ENCODE results near the gene LPA. TPM values are rescaled to one million over a fixed set of nuclear protein-coding genes. Genes with fewer than 3 reads are reported as not detected.
"Not testable (repeated sequence)": the region's sequence is repeated elsewhere in the genome, so short reads cannot be mapped to it uniquely, and the experiment has no call there.

LPA gene
- total RNA-seq, 1 experiment from 2014 or later, result not detected

DNA sequence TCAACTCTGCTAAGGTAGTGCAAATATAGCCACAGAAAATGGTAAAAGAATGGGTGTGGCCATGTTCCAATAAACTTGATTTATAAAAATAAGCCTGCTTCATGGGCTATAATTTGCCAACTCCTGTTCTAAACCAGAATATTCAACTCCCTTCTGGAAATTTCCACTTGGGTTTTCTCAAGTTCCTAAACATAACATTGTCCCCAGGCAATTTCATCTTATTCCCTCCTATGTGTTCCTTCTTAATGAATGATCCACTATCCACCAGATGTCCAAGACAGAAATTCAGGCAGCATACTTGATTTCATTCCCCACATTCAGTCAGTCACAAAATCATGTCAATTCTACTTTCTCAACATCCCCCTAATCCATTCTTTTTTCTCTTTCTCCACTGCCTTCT is 30.9 kb upstream of the LPA start:
- H3K4me2 ChIP-seq (ENCODE audit: low read depth, low read length, poor library complexity, severe bottlenecking); H2AFZ ChIP-seq (ENCODE audit: low read length); H3K4me3 ChIP-seq (ENCODE audit: low read length); DNase-seq; H3K36me3 ChIP-seq (ENCODE audit: insufficient read depth, low read length); H3K27me3 ChIP-seq (ENCODE audit: low read length); H3K9me3 ChIP-seq (ENCODE audit: low read length); H3K27ac ChIP-seq (ENCODE audit: low read length); H3K9ac ChIP-seq (ENCODE audit: low read length); H3K79me2 ChIP-seq (ENCODE audit: low read length); H4K20me1 ChIP-seq (ENCODE audit: insufficient read depth, low read depth, low read length); H3K9me2 ChIP-seq (replicated peaks; ENCODE audit: insufficient read depth, low read length); H3K4me1 ChIP-seq (ENCODE audit: low read length): not testable (repeated sequence)

DNA sequence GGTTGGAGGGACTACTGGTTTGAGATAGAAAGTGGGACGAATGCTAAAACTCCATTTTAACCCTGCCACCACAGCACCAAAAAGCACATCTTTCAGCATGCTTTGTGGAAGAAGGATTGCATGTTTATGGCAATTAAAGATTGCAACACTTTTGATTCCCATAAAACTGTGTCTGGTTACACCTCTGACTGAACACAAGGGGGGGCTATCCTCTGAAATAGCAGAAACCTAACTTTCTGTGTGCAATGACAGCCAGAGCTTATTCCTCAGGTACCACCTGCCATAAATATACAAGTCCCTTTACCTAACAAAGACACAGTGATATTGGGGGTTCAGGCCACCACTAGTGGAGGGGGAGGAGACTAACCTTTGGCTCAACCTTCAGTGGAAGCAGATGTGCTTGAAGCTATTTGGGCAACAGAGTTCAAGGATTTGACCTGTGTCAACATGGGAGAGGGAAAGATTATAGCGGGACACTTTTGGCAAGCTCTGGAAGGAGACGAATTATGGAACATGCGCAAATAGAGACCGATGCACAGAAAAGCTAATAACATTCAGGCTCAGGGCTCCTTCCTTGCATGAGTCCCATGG is 28.4 kb upstream of the LPA start:
- Histone ChIP-seq H2AFZ (ENCODE audit: low read length) (no peak overlapping the region), H3K27ac (ENCODE audit: low read length) (no peak overlapping the region), H3K27me3 (ENCODE audit: low read length) (no peaks in the 10 kb centered on the region), H3K36me3 (ENCODE audit: insufficient read depth, low read length) (no peaks in the 10 kb centered on the region), H3K9ac (ENCODE audit: low read length) (no peak overlapping the region), H3K9me2 (replicated peaks; ENCODE audit: insufficient read depth, low read length) (no peaks in the 10 kb centered on the region), H4K20me1 (ENCODE audit: insufficient read depth, low read depth, low read length) (no peaks in the 10 kb centered on the region), H3K4me1 (ENCODE audit: low read length) (no peaks in the 10 kb centered on the region), H3K79me2 (ENCODE audit: low read length) (no peaks in the 10 kb centered on the region), H3K9me3 (ENCODE audit: low read length) (no peaks in the 10 kb centered on the region), H3K4me2 (ENCODE audit: low read depth, low read length, poor library complexity, severe bottlenecking) (no peak overlapping the region), H3K4me3 (ENCODE audit: low read length) (no peak overlapping the region)
- DNase-seq, result peak; percentile 56

DNA sequence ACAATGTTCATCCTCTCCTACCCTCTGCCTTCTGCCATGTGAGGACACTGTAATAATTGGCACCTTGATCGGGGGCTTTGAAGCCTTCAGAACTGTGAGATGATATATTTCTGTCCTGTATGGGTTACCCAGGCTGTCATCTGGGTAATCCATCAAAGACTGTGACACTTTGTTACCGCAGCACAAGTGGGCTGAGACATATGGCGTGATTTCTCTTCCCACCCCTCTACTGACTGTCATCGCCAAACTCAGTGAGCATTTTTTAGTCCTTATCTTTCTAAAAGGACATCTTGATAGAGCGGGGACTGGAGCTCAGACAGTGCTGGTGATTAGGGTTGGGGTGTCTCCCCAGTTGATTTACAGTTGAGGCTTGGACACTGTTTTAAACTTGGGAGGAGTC is 27.5 kb upstream of the LPA start:
- Histone ChIP-seq H3K4me2 (ENCODE audit: low read depth, low read length, poor library complexity, severe bottlenecking) (no peak overlapping the region), H3K9me2 (replicated peaks; ENCODE audit: insufficient read depth, low read length) (no peaks in the 10 kb centered on the region), H4K20me1 (ENCODE audit: insufficient read depth, low read depth, low read length) (no peaks in the 10 kb centered on the region), H3K9ac (ENCODE audit: low read length) (no peak overlapping the region), H2AFZ (ENCODE audit: low read length) (no peak overlapping the region), H3K27ac (ENCODE audit: low read length) (no peak overlapping the region), H3K4me1 (ENCODE audit: low read length) (no peaks in the 10 kb centered on the region), H3K27me3 (ENCODE audit: low read length) (no peaks in the 10 kb centered on the region), H3K9me3 (ENCODE audit: low read length) (no peaks in the 10 kb centered on the region), H3K36me3 (ENCODE audit: insufficient read depth, low read length) (no peaks in the 10 kb centered on the region), H3K79me2 (ENCODE audit: low read length) (no peaks in the 10 kb centered on the region), H3K4me3 (ENCODE audit: low read length) (no peak overlapping the region)
- no peak for DNase-seq

DNA sequence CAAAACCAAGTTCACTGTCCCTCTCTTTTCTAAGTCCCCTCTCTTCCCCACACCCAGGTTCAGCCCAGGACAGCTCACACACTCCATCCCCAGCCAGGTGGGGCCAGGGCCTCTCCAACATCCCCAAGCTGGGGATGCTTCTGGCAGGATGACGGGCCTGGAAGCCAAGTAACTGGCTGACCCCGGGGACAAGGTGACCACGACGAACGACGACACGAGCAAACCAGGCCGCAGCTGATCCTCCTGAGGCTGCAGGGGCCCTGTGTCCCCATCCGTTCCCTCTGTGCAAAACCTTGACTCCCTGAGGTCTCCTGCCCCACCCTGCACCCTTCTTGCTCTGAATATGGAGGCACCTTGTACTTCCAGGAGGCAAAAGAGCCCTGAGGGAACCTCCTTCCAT is 26.4 kb upstream of the LPA start:
- no peaks in the 10 kb centered on the region for H3K4me1 ChIP-seq (ENCODE audit: low read length)
- no peak for DNase-seq
- H3K27me3 ChIP-seq (ENCODE audit: low read length), result no peaks in the 10 kb centered on the region
- H3K4me2 ChIP-seq (ENCODE audit: low read depth, low read length, poor library complexity, severe bottlenecking), result no peak overlapping the region
- H3K36me3 ChIP-seq (ENCODE audit: insufficient read depth, low read length), result no peaks in the 10 kb centered on the region
- H4K20me1 ChIP-seq (ENCODE audit: insufficient read depth, low read depth, low read length), result no peaks in the 10 kb centered on the region
- H3K4me3 ChIP-seq (ENCODE audit: low read length), result no peak overlapping the region
- no peak overlapping the region for H3K9ac ChIP-seq (ENCODE audit: low read length)
- H3K79me2 ChIP-seq (ENCODE audit: low read length), result no peaks in the 10 kb centered on the region
- no peaks in the 10 kb centered on the region for H3K9me2 ChIP-seq (replicated peaks; ENCODE audit: insufficient read depth, low read length)
- H2AFZ ChIP-seq (ENCODE audit: low read length), result no peak overlapping the region
- H3K27ac ChIP-seq (ENCODE audit: low read length), result no peak overlapping the region
- H3K9me3 ChIP-seq (ENCODE audit: low read length), result no peaks in the 10 kb centered on the region

DNA sequence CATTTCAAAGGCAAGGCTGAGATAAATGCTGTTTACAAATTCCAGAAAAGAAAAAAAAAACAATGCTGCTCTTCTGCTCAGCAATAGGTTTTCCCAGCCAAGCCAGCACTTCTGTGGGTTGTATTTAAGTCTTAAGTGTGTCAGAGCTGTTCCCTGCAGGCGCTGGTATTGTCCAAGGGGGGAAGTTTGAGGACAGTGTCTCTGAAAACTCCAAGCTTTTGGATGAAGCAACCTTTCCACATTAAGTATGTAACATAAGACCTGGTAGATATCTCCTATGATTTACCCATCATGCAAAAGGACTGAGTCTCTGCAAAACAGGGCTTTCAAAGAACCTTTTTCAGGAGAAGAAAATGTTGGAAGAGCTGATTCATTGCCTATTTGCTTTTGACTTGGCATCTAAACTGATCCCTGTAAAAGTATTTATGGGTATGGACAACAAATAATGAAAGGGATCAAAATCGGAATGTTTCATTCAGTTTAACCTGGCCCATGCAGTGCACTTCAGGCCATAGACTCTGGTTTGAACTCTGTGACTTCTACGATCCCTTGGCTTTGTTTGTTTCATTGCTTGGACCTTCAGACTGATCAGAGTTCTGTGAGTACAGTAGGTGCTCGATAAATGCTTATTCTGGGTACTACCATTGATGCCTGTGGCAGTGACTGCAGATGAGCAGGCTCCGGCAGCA is 21.8 kb upstream of the LPA start:
- H3K9me2 ChIP-seq (replicated peaks; ENCODE audit: insufficient read depth, low read length), result no peaks in the 10 kb centered on the region
- no peaks in the 10 kb centered on the region for H3K9me3 ChIP-seq (ENCODE audit: low read length)
- H3K4me2 ChIP-seq (ENCODE audit: low read depth, low read length, poor library complexity, severe bottlenecking), result no peak overlapping the region

DNA sequence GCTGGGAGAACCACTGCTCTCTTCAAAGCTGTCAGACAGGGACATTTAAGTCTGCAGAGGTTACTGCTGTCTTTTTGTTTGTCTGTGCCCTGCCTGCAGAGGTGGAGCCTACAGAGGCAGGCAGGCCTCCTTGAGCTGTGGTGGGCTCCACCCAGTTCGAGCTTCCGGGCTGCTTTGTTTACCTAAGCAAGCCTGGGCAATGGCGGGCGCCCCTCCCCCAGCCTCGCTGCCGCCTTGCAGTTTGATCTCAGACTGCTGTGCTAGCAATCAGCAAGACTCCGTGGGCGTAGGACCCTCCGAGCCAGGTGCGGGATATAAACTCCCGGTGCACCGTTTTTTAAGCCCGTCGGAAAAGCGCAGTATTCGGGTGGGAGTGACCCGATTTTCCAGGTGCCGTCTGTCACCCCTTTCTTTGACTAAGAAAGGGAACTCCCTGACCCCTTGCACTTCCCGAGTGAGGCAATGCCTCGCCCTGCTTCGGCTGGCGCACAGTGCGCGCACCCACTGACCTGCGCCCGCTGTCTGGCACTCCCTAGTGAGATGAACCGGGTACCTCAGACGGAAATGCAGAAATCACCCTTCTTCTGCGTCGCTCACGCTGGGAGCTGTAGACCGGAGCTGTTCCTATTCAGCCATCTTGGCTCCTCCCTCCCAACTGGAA is 21.2 kb upstream of the LPA start:
- not testable (repeated sequence) for DNase-seq; H3K27ac ChIP-seq (ENCODE audit: low read length); H3K79me2 ChIP-seq (ENCODE audit: low read length); H2AFZ ChIP-seq (ENCODE audit: low read length); H3K27me3 ChIP-seq (ENCODE audit: low read length); H3K4me3 ChIP-seq (ENCODE audit: low read length); H3K4me1 ChIP-seq (ENCODE audit: low read length); H3K9ac ChIP-seq (ENCODE audit: low read length); H3K36me3 ChIP-seq (ENCODE audit: insufficient read depth, low read length); H4K20me1 ChIP-seq (ENCODE audit: insufficient read depth, low read depth, low read length); H3K4me2 ChIP-seq (ENCODE audit: low read depth, low read length, poor library complexity, severe bottlenecking); H3K9me2 ChIP-seq (replicated peaks; ENCODE audit: insufficient read depth, low read length); H3K9me3 ChIP-seq (ENCODE audit: low read length)

More for the DNA sequence above, 21.8 kb upstream of the LPA start:
- Histone ChIP-seq H3K4me3 (ENCODE audit: low read length) (no peak overlapping the region), H3K4me1 (ENCODE audit: low read length) (no peaks in the 10 kb centered on the region), H4K20me1 (ENCODE audit: insufficient read depth, low read depth, low read length) (no peaks in the 10 kb centered on the region), H3K27ac (ENCODE audit: low read length) (no peak overlapping the region), H2AFZ (ENCODE audit: low read length) (no peak overlapping the region), H3K9ac (ENCODE audit: low read length) (no peak overlapping the region), H3K79me2 (ENCODE audit: low read length) (no peaks in the 10 kb centered on the region), H3K27me3 (ENCODE audit: low read length) (no peaks in the 10 kb centered on the region), H3K36me3 (ENCODE audit: insufficient read depth, low read length) (no peaks in the 10 kb centered on the region)
- DNase-seq, result no peak

DNA sequence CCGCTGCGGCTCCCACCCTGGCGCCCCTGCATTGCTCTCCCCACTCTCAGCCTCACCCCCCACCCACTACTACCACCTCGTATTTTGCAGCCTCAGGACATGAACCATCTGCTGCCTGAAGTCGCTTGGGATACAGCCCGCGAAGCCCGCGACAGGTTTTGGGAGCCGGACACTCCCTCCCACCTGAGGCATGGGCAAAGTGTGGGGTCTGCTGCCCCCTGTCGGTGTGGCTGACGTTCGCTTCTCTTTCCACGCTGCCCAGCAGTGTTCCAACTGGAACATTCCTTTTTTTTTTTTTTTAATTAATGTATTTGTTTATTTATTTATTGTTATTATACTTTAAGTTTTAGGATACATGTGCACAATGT is 15.3 kb upstream of the LPA start:
- H4K20me1 ChIP-seq (ENCODE audit: insufficient read depth, low read depth, low read length), result no peaks in the 10 kb centered on the region
- no peaks in the 10 kb centered on the region for H3K4me1 ChIP-seq (ENCODE audit: low read length)
- no peak overlapping the region for H3K4me2 ChIP-seq (ENCODE audit: low read depth, low read length, poor library complexity, severe bottlenecking)
- H3K4me3 ChIP-seq (ENCODE audit: low read length), result no peak overlapping the region
- DNase-seq, result no peak
- no peaks in the 10 kb centered on the region for H3K9me2 ChIP-seq (replicated peaks; ENCODE audit: insufficient read depth, low read length)
- H3K9ac ChIP-seq (ENCODE audit: low read length), result no peak overlapping the region
- no peaks in the 10 kb centered on the region for H3K79me2 ChIP-seq (ENCODE audit: low read length)
- H3K27ac ChIP-seq (ENCODE audit: low read length), result no peak overlapping the region
- no peak overlapping the region for H2AFZ ChIP-seq (ENCODE audit: low read length)
- no peaks in the 10 kb centered on the region for H3K9me3 ChIP-seq (ENCODE audit: low read length)
- H3K36me3 ChIP-seq (ENCODE audit: insufficient read depth, low read length), result no peaks in the 10 kb centered on the region
- H3K27me3 ChIP-seq (ENCODE audit: low read length), result no peaks in the 10 kb centered on the region

DNA sequence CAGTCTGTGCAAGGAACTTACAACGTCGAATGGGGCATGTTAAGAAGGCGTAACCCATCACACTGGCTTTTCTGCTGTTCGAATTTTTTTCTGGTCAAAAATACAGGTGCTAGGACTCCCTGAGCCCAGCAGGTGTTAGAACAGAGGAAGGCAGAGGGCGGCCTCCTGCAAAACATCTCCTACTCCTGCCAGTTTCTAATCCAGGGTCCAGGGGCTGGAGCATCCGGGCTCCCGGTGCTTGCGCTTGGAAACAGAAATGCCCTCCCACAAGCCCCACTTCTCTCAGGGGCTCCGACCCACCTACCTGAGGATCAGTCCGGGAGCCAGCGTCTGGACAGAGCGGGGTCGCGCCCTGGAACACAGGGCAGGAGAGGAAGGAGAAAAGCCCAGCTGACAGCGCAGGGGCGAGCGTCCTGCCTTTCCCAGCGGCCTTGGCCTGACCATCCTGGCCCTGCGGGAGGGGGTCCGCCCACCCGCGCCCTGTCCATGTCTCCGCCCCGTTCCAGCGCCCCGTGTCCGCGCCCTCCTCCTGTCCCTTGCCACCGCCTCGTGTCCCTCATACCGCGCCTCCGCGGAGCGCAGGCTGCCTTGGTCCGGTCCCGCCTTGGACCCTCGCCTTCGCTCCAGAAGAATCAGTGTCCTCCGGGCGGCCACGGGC is 14.8 kb upstream of the LPA start:
- no peak for DNase-seq
- Histone ChIP-seq H3K4me1 (ENCODE audit: low read length) (no peaks in the 10 kb centered on the region), H4K20me1 (ENCODE audit: insufficient read depth, low read depth, low read length) (no peaks in the 10 kb centered on the region), H3K36me3 (ENCODE audit: insufficient read depth, low read length) (no peaks in the 10 kb centered on the region), H3K4me3 (ENCODE audit: low read length) (no peak overlapping the region), H3K27ac (ENCODE audit: low read length) (no peak overlapping the region), H3K27me3 (ENCODE audit: low read length) (no peaks in the 10 kb centered on the region), H3K9me3 (ENCODE audit: low read length) (no peaks in the 10 kb centered on the region), H3K4me2 (ENCODE audit: low read depth, low read length, poor library complexity, severe bottlenecking) (no peak overlapping the region), H3K9ac (ENCODE audit: low read length) (no peak overlapping the region), H3K79me2 (ENCODE audit: low read length) (no peaks in the 10 kb centered on the region), H3K9me2 (replicated peaks; ENCODE audit: insufficient read depth, low read length) (no peaks in the 10 kb centered on the region), H2AFZ (ENCODE audit: low read length) (no peak overlapping the region)

Measured in Karpas-422 (cell line).